HG03432 (cell line): ENCODE results near the gene TARP.
"Not testable (repeated sequence)": the region's sequence is repeated elsewhere in the genome, so short reads cannot be mapped to it uniquely, and the experiment has no call there.

Experiments used
- ATAC-seq: cut with Tn5 transposase; IDR thresholded peaks from one replicate; pipeline ENCODE4 v1.9.1; 2021; ENCODE audit warnings: mild to moderate bottlenecking, moderate library complexity; ENCODE audit not compliant: unreplicated experiment

TARP gene

GRCh38 chr7:38263274-38263673 lies 10.2 kb downstream of the TARP start:
- not testable (repeated sequence) for ATAC-seq

DNA sequence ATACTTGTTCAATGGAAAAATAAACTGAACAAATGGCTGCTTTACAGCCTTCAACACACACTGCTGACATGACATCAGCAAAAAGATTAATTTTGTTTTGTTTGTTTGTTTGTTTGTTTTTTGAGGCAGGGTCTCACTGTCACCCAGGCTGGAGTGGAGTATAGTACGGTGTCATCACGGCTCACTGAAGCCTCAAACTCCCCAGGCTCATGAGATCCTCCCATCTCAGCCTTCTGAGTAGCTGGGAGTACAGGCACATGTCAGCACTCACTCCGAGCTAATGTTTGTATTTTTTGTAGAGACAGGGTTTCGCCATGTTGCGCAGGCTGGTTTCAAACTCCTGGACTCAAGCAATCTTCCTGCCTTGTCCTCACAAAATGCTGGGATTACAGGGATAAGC lies 10.9 kb downstream of the TARP start:
- ATAC-seq, result no peak

DNA sequence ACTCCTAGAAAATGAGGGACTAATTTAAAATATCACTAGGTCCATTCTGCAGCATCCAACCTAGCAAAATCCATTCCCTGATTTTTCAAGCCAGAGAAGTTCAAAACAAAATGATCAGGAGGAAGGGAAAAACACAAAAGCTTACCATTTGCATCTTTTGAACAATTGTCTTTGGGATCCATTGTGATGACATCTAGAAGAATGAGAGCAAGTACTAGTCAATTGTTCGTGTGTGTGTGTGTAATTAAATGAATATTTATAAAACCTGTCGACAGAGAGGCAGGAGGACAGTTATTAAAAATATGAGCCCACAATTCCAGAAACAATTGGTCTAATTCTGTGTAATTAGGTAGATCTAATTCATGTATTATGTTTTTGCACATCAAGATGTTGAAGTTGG lies 11.4 kb downstream of the TARP start:
- not testable (repeated sequence) for ATAC-seq

- not testable (repeated sequence) for ATAC-seq
These were observed 11.8 kb downstream of the TARP start for GRCh38 chr7:38261601-38262000.

GRCh38 chr7:38259157-38259556 lies 14.3 kb downstream of the TARP start:
- ATAC-seq, result not testable (repeated sequence)

- no peak for ATAC-seq
These were observed 16.1 kb downstream of the TARP start for GRCh38 chr7:38257350-38257677.

- ATAC-seq, result peak; percentile 69
These were observed 23.6 kb downstream of the TARP start for GRCh38 chr7:38249849-38250248.

- ATAC-seq, result no peak
These were observed 25.3 kb downstream of the TARP start for GRCh38 chr7:38248069-38248567.

- ATAC-seq, result no peak
These were observed 27.9 kb downstream of the TARP start for GRCh38 chr7:38245409-38245977.

GRCh38 chr7:38244516-38244915 lies 28.9 kb downstream of the TARP start:
- no peak for ATAC-seq

- not testable (repeated sequence) for ATAC-seq
These were observed 30.1 kb downstream of the TARP start for GRCh38 chr7:38243345-38243744.

GRCh38 chr7:38242814-38243213 lies 30.6 kb downstream of the TARP start:
- ATAC-seq, result no peak

DNA sequence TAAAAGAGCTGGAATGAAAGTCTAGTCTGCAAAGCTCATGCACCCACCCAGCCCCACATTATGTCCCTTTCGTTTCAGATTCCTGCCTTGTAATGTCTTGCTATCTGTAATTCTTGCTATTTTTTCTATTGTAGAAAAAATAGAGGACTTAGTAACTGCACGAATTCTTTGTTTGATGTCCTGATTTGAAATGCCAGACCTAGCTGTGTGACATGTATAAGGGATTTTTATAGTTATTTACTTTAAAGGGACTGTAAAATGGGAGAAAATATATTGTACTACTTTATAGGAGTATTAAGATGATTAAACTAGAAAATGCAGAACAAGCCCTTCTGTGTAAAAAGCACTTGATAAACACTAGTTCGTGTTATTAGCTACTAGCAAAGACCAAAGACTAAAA lies 32.4 kb downstream of the TARP start:
- no peak for ATAC-seq

GRCh38 chr7:38239129-38239528 lies 34.3 kb downstream of the TARP start:
- ATAC-seq, result not testable (repeated sequence)

DNA sequence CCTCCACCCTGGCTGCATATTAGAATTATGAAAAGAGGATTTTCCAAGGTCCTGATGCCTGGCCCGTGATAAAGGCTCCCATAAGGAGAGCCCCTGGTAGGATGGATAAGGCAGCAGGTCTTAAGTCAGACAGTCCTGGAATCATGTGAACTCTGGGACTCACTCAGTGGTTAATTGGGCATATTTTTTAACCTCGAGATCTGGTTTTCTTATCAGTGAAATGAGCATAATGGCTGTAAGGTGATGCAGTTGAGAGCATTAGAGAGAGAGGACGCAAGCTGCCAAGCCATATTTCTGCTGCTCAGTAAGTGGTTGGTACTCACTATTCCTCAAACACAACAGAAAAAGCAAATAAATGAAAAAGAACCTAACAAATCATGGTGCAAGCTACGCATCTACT lies 37.8 kb downstream of the TARP start:
- no peak for ATAC-seq

DNA sequence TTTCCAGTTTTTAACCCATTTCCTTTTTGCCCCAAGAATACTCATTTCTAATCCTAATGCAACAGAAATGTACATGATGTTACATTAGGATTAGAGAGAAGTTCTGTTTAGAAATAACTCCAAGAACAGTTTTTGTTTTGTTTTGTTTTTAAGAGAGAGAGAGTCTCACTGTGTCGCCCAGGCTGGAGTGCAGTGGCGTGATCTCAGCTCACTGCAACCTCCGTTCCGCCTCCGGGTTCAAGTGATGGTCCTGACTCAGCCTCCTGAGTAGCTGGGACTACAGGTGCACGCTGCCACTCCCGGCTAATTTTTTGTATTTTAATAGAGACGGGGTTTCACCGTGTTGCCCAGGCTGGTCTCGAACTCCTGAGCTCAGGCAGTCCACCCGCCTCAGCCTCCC lies 38.7 kb downstream of the TARP start:
- not testable (repeated sequence) for ATAC-seq

- ATAC-seq, result peak; percentile 91
These were observed 40.7 kb downstream of the TARP start for GRCh38 chr7:38232502-38233366.

- ATAC-seq, result no peak
These were observed 43.4 kb downstream of the TARP start for GRCh38 chr7:38229884-38230642.

DNA sequence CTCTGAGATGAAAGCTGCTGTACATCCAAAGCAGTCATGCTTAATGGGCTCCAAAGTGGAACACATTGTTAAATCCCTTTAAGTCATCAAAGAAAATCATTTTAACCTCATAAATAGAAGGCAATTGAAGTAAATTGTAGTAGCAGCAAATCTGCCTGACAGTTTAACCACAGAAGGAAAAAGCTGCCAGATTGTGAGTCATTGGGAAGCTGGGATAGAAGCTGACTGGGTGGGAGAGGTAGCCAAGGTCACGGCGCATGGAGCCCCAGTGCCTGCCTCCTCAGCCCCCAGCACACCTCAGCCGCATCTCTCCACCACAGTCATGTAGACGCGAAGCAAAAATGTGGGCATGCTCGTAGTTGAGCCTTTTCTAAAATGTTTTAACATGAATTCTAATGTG lies 44.0 kb downstream of the TARP start:
- ATAC-seq, result no peak

GRCh38 chr7:38224392-38224791 lies 49.0 kb downstream of the TARP start:
- no peak for ATAC-seq

DNA sequence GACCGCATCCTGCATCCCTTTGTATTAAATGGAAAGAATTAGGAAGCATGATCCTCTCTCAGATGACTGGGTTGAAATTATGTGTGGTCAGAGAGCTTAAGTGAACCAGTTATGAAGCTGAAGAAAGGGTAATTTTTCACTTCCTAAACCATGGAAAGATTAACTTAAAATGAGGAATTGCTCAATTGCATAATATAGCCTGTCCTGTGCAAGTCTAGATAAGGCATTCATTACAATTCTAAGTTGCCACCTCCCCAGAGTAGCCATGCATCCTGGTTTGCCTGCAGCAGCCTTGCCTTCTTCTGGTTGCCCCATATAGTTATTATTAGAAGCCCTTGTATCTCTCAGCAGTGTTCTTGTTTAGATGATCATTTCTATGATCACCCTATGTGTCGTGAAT lies 50.1 kb downstream of the TARP start:
- ATAC-seq, result no peak
